Natural killer cell (primary cell): ENCODE data around the gene FAM3D. TPM values are rescaled to one million over a fixed set of nuclear protein-coding genes. Genes with fewer than 3 reads are reported as not detected.
"Not testable (repeated sequence)": the region's sequence is repeated elsewhere in the genome, so short reads cannot be mapped to it uniquely, and the experiment has no call there.

Source experiments
- ATAC-seq, 3 donors: fragments of 150-1000 bp in 2 of 3; fragments of 200-7000 bp in 1 of 3; cut with Tn5 transposase; 1 replicate in 1 of 3; 2 replicates in 2 of 3; pipeline ENCODE4 v1.10.0; 2021; ENCODE audit warnings: mild to moderate bottlenecking in 2 of 3, moderate library complexity in 2 of 3
- DNase-seq, 2 donors: peaks; one replicate each; pipeline versions ENCODE4 v3.0.0 to v3.0.0-alpha.2; 2013 to 2021; ENCODE audit warnings: mixed read lengths in 1 of 2
- H3K27ac ChIP-seq: one replicate; pipeline ENCODE4 v1.5.1; 2013; ENCODE audit warnings: mild to moderate bottlenecking, low read length
- H3K27me3 ChIP-seq: one replicate; pipeline ENCODE4 v1.6.1; 2013; ENCODE audit warnings: low read length; ENCODE audit not compliant: control insufficient read depth, insufficient read depth
- H3K36me3 ChIP-seq: one replicate; pipeline ENCODE4 v1.6.1; 2013; ENCODE audit warnings: low read length; ENCODE audit not compliant: control insufficient read depth, insufficient read depth
- H3K4me1 ChIP-seq: one replicate; pipeline ENCODE4 v1.6.1; 2013; ENCODE audit warnings: low read length; ENCODE audit not compliant: control insufficient read depth, insufficient read depth
- H3K4me3 ChIP-seq: one replicate; pipeline ENCODE4 v1.5.1; 2013; ENCODE audit warnings: low read length
- H3K9me3 ChIP-seq: one replicate; pipeline ENCODE4 v1.6.1; 2013; ENCODE audit warnings: low read length; ENCODE audit not compliant: control insufficient read depth, insufficient read depth
- H3K27ac Mint-ChIP-seq, 2 donors: one replicate each; pipeline ENCODE4 v1.8.0; 2022; ENCODE audit warnings: mild to moderate bottlenecking in 2 of 2, mixed read lengths in 2 of 2, moderate library complexity in 1 of 2
- H3K27me3 Mint-ChIP-seq, 2 donors: one replicate each; pipeline ENCODE4 v1.8.0; 2022; ENCODE audit warnings: low read depth in 2 of 2, mixed read lengths in 2 of 2
- H3K36me3 Mint-ChIP-seq: one replicate; pipeline ENCODE4 v1.8.0; 2022; ENCODE audit warnings: mixed read lengths
- H3K4me1 Mint-ChIP-seq, 2 donors: one replicate each; pipeline ENCODE4 v1.8.0; 2022; ENCODE audit warnings: mixed read lengths in 2 of 2
- H3K4me3 Mint-ChIP-seq: one replicate; pipeline ENCODE4 v1.8.0; 2022; ENCODE audit warnings: mild to moderate bottlenecking, moderate library complexity, mixed read lengths
- H3K9me3 Mint-ChIP-seq, 2 donors: one replicate each; pipeline ENCODE4 v1.8.0; 2022; ENCODE audit warnings: mixed read lengths in 2 of 2
- CTCF ChIP-seq: fragments of 200-600 bp; IDR thresholded peaks from one replicate; pipeline ENCODE4 v1.8.0; 2022; ENCODE audit warnings: antibody characterized with exemption
- WGBS: methylation state at CpG from one replicate; pipeline ENCODE4 v1.1.7; 2013; ENCODE audit warnings: missing lambda C conversion rate; ENCODE audit not compliant: insufficient coverage; 5-methylcytosine and 5-hydroxymethylcytosine counted together
- intact Hi-C: fragments of 100-400 bp; cut with micrococcal nuclease; formaldehyde crosslinking; loops from one replicate; pipeline ENCODE4 v1.14.2; 2022
- total RNA-seq, 4 donors: library from RNA; stranded (reverse); fragments of 120-200 nt in 1 of 4; gene quantifications; one replicate each; pipeline versions ENCODE4 v1.2.3 to v1.2.4, GENCODE V29; 2013 to 2022

FAM3D gene
- total RNA-seq, 3 donors from 2014 or later (not counting 1 experiment from before 2014, with no cell fraction given): not detected

- no peak overlapping the region for H3K4me3 ChIP-seq
- no peak for DNase-seq
- Mint-ChIP-seq H3K4me3 (no peak overlapping the region), H3K36me3 (no peaks in the 10 kb centered on the region), H3K9me3 (no peaks in the 10 kb centered on the region), H3K4me1 (no peaks in the 10 kb centered on the region), H3K27ac (no peak overlapping the region), H3K27me3 (no peaks in the 10 kb centered on the region)
- no peaks in the 10 kb centered on the region for H3K4me1 ChIP-seq
- no peak for ATAC-seq
- H3K36me3 ChIP-seq: no peaks in the 10 kb centered on the region
- H3K27me3 ChIP-seq: no peaks in the 10 kb centered on the region
- TF ChIP-seq CTCF: no peak
- no peak overlapping the region for H3K27ac ChIP-seq
- no CpG with 5 or more reads among the region's 1 CpG for WGBS
- no peaks in the 10 kb centered on the region for H3K9me3 ChIP-seq
- intact Hi-C loops: no loop called here
Observed at GRCh38 chr3:58696093-58696492, 29.5 kb upstream of the FAM3D start.

GRCh38 chr3:58695284-58695683 is 28.7 kb upstream of the FAM3D start:
- H3K27ac Mint-ChIP-seq, H3K4me1 ChIP-seq, H3K36me3 ChIP-seq, H3K27me3 ChIP-seq, H3K4me1 Mint-ChIP-seq, H3K4me3 ChIP-seq, DNase-seq, intact Hi-C loops, H3K36me3 Mint-ChIP-seq, H3K27ac ChIP-seq, H3K4me3 Mint-ChIP-seq, H3K27me3 Mint-ChIP-seq, ATAC-seq, H3K9me3 Mint-ChIP-seq, H3K9me3 ChIP-seq: not testable (repeated sequence)
- WGBS: 80% methylated on average over 4 of the region's 4 CpGs

GRCh38 chr3:58693940-58694850 is 27.6 kb upstream of the FAM3D start:
- Mint-ChIP-seq H3K36me3 (no peaks in the 10 kb centered on the region), H3K27me3 (peaks cover 0 to 9% of the 10 kb centered on the region in 2 donors), H3K4me3 (no peak overlapping the region), H3K9me3 (peaks cover 2 to 3% of the 10 kb centered on the region in 2 donors), H3K4me1 (no peaks in the 10 kb centered on the region), H3K27ac (no peak overlapping the region)
- no peak for TF ChIP-seq CTCF
- Histone ChIP-seq H3K27ac (no peak overlapping the region), H3K36me3 (no peaks in the 10 kb centered on the region), H3K9me3 (no peaks in the 10 kb centered on the region), H3K4me3 (no peak overlapping the region), H3K27me3 (no peaks in the 10 kb centered on the region), H3K4me1 (no peaks in the 10 kb centered on the region)
- intact Hi-C loops: no loop called here
- WGBS: 37% methylated on average over 6 of the region's 7 CpGs
- DNase-seq (no peak), ATAC-seq (no peak)

- H3K36me3 Mint-ChIP-seq: no peaks in the 10 kb centered on the region
- peaks cover 0 to 9% of the 10 kb centered on the region in 2 donors for H3K27me3 Mint-ChIP-seq
- no peak for ATAC-seq
- Histone ChIP-seq H3K9me3 (no peaks in the 10 kb centered on the region), H3K27ac (no peak overlapping the region), H3K36me3 (no peaks in the 10 kb centered on the region), H3K27me3 (no peaks in the 10 kb centered on the region), H3K4me1 (no peaks in the 10 kb centered on the region), H3K4me3 (no peak overlapping the region)
- no CpG with 5 or more reads among the region's 1 CpG for WGBS
- DNase-seq: no peak
- intact Hi-C loops: no loop called here
- peaks cover 2 to 3% of the 10 kb centered on the region in 2 donors for H3K9me3 Mint-ChIP-seq
- H3K4me1 Mint-ChIP-seq: no peaks in the 10 kb centered on the region
- TF ChIP-seq CTCF: no peak
- no peak overlapping the region for H3K27ac Mint-ChIP-seq
- H3K4me3 Mint-ChIP-seq: no peak overlapping the region
Observed at GRCh38 chr3:58692484-58692883, 25.9 kb upstream of the FAM3D start.
